Cerebellar nuclear complex (tissue), 1 donor: ENCODE results near the gene LGR6.
A peak's percentile ranks its signal among the peaks of the same experiment; 100 is the strongest.

Experiments used
- DNase-seq, 2 experiments: peaks; one replicate each; lab custom pipeline; 2025; lab: John Stamatoyannopoulos, UW

Gene LGR6

GRCh38 chr1:202291961-202292712, 98.5 kb downstream of the LGR6 start:
- no peak for DNase-seq

GRCh38 chr1:202292773-202293172, 99.2 kb downstream of the LGR6 start:
- no peak for DNase-seq

- DNase-seq = no peak
Observed at GRCh38 chr1:202293569-202293968, 100.0 kb downstream of the LGR6 start.

GRCh38 chr1:202302166-202302565, 108.6 kb downstream of the LGR6 start:
- no peak for DNase-seq

- no peak for DNase-seq
Observed at GRCh38 chr1:202304375-202304774, 110.8 kb downstream of the LGR6 start.

GRCh38 chr1:202305168-202305567, 111.6 kb downstream of the LGR6 start:
- DNase-seq = no peak

GRCh38 chr1:202306535-202307345, 113.1 kb downstream of the LGR6 start:
- DNase-seq = no peak

GRCh38 chr1:202310071-202310725, 116.6 kb downstream of the LGR6 start:
- DNase-seq = no peak

- no peak for DNase-seq
Observed at GRCh38 chr1:202310746-202311145, 117.1 kb downstream of the LGR6 start.

- DNase-seq = no peak
Observed at GRCh38 chr1:202311875-202312635, 118.5 kb downstream of the LGR6 start.

GRCh38 chr1:202315576-202316168, 122.1 kb downstream of the LGR6 start:
- peak in 1 of 2 experiments; percentile 34 for DNase-seq

- DNase-seq = no peak
Observed at GRCh38 chr1:202316186-202316585, 122.6 kb downstream of the LGR6 start.

- DNase-seq = no peak
Observed at GRCh38 chr1:202317941-202318925, 124.6 kb downstream of the LGR6 start.

- no peak for DNase-seq
Observed at GRCh38 chr1:202319381-202320080, 125.9 kb downstream of the LGR6 start.

- DNase-seq = no peak
Observed at GRCh38 chr1:202320081-202320405, 126.4 kb downstream of the LGR6 start.

GRCh38 chr1:202323731-202324130, 130.1 kb downstream of the LGR6 start:
- DNase-seq = no peak

- no peak for DNase-seq
Observed at GRCh38 chr1:202324646-202325045, 131.0 kb downstream of the LGR6 start.

- no peak for DNase-seq
Observed at GRCh38 chr1:202329891-202330290, 136.3 kb downstream of the LGR6 start.

- no peak for DNase-seq
Observed at GRCh38 chr1:202333861-202334260, 140.3 kb downstream of the LGR6 start.
